Heart right ventricle (tissue), 16 donors: ENCODE results near the gene ALG6. TPM values are rescaled to one million over a fixed set of nuclear protein-coding genes. Genes with fewer than 3 reads are reported as not detected.

ENCODE experiments used
- ATAC-seq, 8 donors: fragments of 200-7000 bp; cut with Tn5 transposase; one replicate each; pipeline ENCODE4 v1.9.1; 2020; ENCODE audit warnings: mild to moderate bottlenecking in 8 of 8, moderate library complexity in 8 of 8, moderate number of reproducible peaks in 1 of 8
- DNase-seq, 2 donors: peaks; one replicate each; pipeline ENCODE4 v3.0.0-alpha.2; 2020
- H3K27ac ChIP-seq, 10 donors: fragments of 200-600 bp; sonication (generic) in 2 of 10; one replicate each; pipeline versions ENCODE4 v1.5.0 to v1.8.0; 2020 to 2022; ENCODE audit warnings: mild to moderate bottlenecking in 3 of 10
- H3K27me3 ChIP-seq, 7 donors: fragments of 200-600 bp; one replicate each; pipeline ENCODE4 v1.8.0; 2021 to 2022; ENCODE audit warnings: mild to moderate bottlenecking in 2 of 7
- H3K36me3 ChIP-seq, 9 donors: fragments of 200-600 bp; sonication (generic) in 1 of 9; one replicate each; pipeline versions ENCODE4 v1.5.0 to v1.8.0; 2020 to 2022; ENCODE audit warnings: mild to moderate bottlenecking in 2 of 9
- H3K4me1 ChIP-seq, 9 donors: fragments of 200-600 bp; sonication (generic) in 1 of 9; one replicate each; pipeline versions ENCODE4 v1.5.0 to v1.8.0; 2020 to 2022; ENCODE audit warnings: mild to moderate bottlenecking in 4 of 9
- H3K4me3 ChIP-seq, 10 donors: fragments of 200-600 bp; sonication (generic) in 2 of 10; one replicate each; pipeline versions ENCODE4 v1.5.0 to v1.8.0; 2020 to 2022; ENCODE audit warnings: mild to moderate bottlenecking in 7 of 10, moderate library complexity in 2 of 10
- H3K9me3 ChIP-seq, 11 donors: fragments of 200-600 bp in 10 of 11; sonication (generic) in 2 of 11; one replicate each; pipeline versions ENCODE4 v1.5.0 to v1.8.0; 2013 to 2022; ENCODE audit warnings: mild to moderate bottlenecking in 2 of 11, control low read depth in 1 of 11, moderate library complexity in 1 of 11
- CTCF ChIP-seq, 9 donors: fragments of 200-600 bp; sonication (generic) in 2 of 9; IDR thresholded peaks; one replicate each; pipeline versions ENCODE4 v1.5.0 to v1.8.0; 2021 to 2022; ENCODE audit warnings: antibody characterized with exemption in 9 of 9, mild to moderate bottlenecking in 5 of 9, moderate library complexity in 1 of 9
- WGBS, 2 donors: extraction: QIAGEN DNeasy Blood & Tissue Kit; methylation state at CpG; one replicate each; pipeline ENCODE4 v1.1.7; 2013; ENCODE audit warnings: inconsistent platforms in 1 of 2; 5-methylcytosine and 5-hydroxymethylcytosine counted together
- intact Hi-C, 10 donors: fragments of 100-400 bp; cut with DNase I; formaldehyde crosslinking; loops; one replicate each; pipeline versions ENCODE4 v1.11.1 to v1.14.2; 2022
- polyA plus RNA-seq, 2 donors: library from polyadenylated mRNA; stranded (reverse); fragments of 200-250 nt; gene quantifications; one replicate each; pipeline ENCODE4 v1.2.3, GENCODE V29; 2013
- total RNA-seq, 10 donors: library from RNA; stranded (reverse); fragmentation: NEBNext Ultra II Directional in 3 of 10; extraction: Animal tissue kit (Norgen Biotek cat#: 25700) in 3 of 10; gene quantifications; one replicate each; pipeline versions ENCODE4 v1.2.1 to v1.2.4, GENCODE V29; 2021 to 2023
- donor health status: Arrhythmogenic right ventricular cardiomyopathy.
- donor health status: ischemic (EF 13 %, LVEDD 7.1; RV severe dilation, severe dysfunction).
- donor health status: healthy with polysubstance abuse.
- donor health status: DM: no; HTN: yes; CAD: no.
- donor health status: DM: no; HTN: no; CAD: no.
- donor health status: ischemic (EF 25% LVEDD 6.9; RV normal size, moderate dysfunction).
- donor health status: ischemic (EF 25% LVEDD 5.7; RV mildly dilated, moderate dysfunction).
- donor health status: healthy.
- donor health status: DM: yes; HTN: yes; CAD: no.
- donor health status: Ischemic cardiomyopathy.
- donor health status: ischemic (EF 35%, LVEDD 5.7; RV mildly dilated, moderate dysfunction).
- donor health status: nonischemic (EF 11% LVEDD 7.7; RV severe dilation, severe dysfunction).
- donor health status: DM: yes; HTN: yes; CAD: no.
- donor health status: PGD.
- donor health status: ischemic (EF 29% LVEDD 5.4; RV normal size, mild dysfunction).
- donor health status: nonischemic (EF 23%, LVEDD 6.1; RV moderate dilation, normal function).

ALG6 gene
- total and polyA plus RNA-seq, 12 donors = 3.3 to 20.8 (median 4.2) TPM

DNA sequence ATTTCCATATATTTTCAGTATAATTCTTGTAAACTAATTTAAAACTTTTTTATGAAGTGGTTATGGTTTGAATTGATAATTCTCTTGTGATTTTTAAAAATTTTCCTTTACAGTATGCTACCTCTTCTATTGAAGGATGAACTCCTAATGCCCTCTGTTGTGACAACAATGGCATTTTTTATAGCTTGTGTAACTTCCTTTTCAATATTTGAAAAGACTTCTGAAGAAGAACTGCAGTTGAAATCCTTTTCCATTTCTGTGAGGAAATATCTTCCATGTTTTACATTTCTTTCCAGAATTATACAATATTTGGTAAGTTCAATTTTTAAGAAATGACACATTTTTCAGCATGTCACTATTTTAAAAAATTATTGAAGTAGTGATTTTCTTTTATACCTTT, 61.4 kb downstream of the ALG6 start:
- Histone ChIP-seq H3K27me3 (no peaks in the 10 kb centered on the region), H3K4me1 (no peaks in the 10 kb centered on the region), H3K4me3 (no peak overlapping the region), H3K9me3 (peaks cover 0 to 28% (median 10%) of the 10 kb centered on the region in 11 donors), H3K36me3 (peaks cover 0 to 34% (median 15%) of the 10 kb centered on the region in 9 donors), H3K27ac (no peak overlapping the region)
- intact Hi-C loops = loop anchor here in 1 of 10 donors (10.0 kb wide), 1 partner anchor 94 kb away; no protein-coding TSS in a partner anchor
- TF ChIP-seq CTCF (IDR thresholded peaks at IDR 0.05) = no peak
- DNase-seq (no peak), ATAC-seq (no peak)

GRCh38 chr1:63429281-63429680, 61.9 kb downstream of the ALG6 start:
- Histone ChIP-seq H3K27ac (no peak overlapping the region), H3K4me1 (no peaks in the 10 kb centered on the region), H3K4me3 (no peak overlapping the region), H3K9me3 (peaks cover 0 to 28% (median 10%) of the 10 kb centered on the region in 11 donors), H3K36me3 (peaks cover 0 to 34% (median 15%) of the 10 kb centered on the region in 9 donors), H3K27me3 (no peaks in the 10 kb centered on the region)
- ATAC-seq (no peak), DNase-seq (no peak)
- TF ChIP-seq CTCF (IDR thresholded peaks at IDR 0.05) = no peak
- intact Hi-C loops = loop anchor here in 1 of 10 donors (10.0 kb wide), 1 partner anchor 94 kb away; no protein-coding TSS in a partner anchor

DNA sequence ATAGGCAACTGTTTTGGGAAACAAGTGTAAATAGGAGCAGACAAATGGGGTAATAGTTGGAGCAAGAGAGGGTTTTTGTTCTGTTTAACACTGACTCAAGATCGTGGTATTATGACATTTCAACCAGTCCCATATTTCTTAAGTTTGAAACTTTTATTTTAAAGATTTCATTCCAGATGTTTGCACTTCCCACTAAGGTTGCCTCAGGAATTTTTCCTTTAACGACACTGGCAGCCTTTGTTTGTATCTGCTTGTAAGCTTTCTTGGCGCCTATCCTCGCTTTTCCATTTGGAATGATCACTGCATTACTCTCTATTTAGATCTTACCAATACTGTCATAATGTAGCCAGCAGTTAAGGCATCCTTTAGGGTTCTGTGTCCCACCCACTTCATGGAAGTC, 67.7 kb downstream of the ALG6 start:
- Histone ChIP-seq H3K4me1 (no peaks in the 10 kb centered on the region), H3K4me3 (no peak overlapping the region), H3K36me3 (peaks cover 0 to 28% (median 4%) of the 10 kb centered on the region in 9 donors), H3K27me3 (no peaks in the 10 kb centered on the region), H3K9me3 (peaks cover 0 to 18% (median 10%) of the 10 kb centered on the region in 11 donors), H3K27ac (no peak overlapping the region)
- ATAC-seq (no peak), DNase-seq (no peak)
- intact Hi-C loops = no loop called here
- WGBS, 2 donors = 77 to 84% methylated on average over 4 of the region's 4 CpGs
- no peak for TF ChIP-seq CTCF (IDR thresholded peaks at IDR 0.05)

GRCh38 chr1:63442141-63442475, 74.7 kb downstream of the ALG6 start:
- no peak for TF ChIP-seq CTCF (IDR thresholded peaks at IDR 0.05)
- ATAC-seq (no peak), DNase-seq (no peak)
- no peak overlapping the region for H3K27ac ChIP-seq
- H3K36me3 ChIP-seq = peaks cover 0 to 12% (median 0%) of the 10 kb centered on the region in 9 donors
- H3K4me1 ChIP-seq = peaks cover 0 to 4% (median 0%) of the 10 kb centered on the region in 9 donors
- H3K9me3 ChIP-seq = no peaks in the 10 kb centered on the region
- intact Hi-C loops = loop anchor here in 3 of 10 donors (5.0 kb wide), 2 partner anchors 595 to 600 kb away; no protein-coding TSS in a partner anchor
- H3K27me3 ChIP-seq = no peaks in the 10 kb centered on the region
- no peak overlapping the region for H3K4me3 ChIP-seq
